ENCODE measurements around the gene INSRR. TPM values are rescaled to one million over a fixed set of nuclear protein-coding genes. Genes with fewer than 3 reads are reported as not detected.

The INSRR gene
- total and polyA plus RNA-seq, 9 of the 15 experiments (the other 6 are each of a cell fraction or from before 2014, with no cell fraction given): 0.03 to 0.18 (median 0.06) TPM; not detected in 3

GRCh38 chr1:156859523-156860112, 701 bp upstream of the INSRR start:
- H3K4me2 ChIP-seq (ENCODE audit: insufficient read depth, low read length): peak overlapping the region; percentile 90
- intact Hi-C loops (cut with micrococcal nuclease): loop anchor here (1.0 to 5.0 kb wide), 5 partner anchors 20 to 172 kb away; no protein-coding TSS in a partner anchor
- ChIA-PET POLR2A (interaction anchor here (0.5 to 2.3 kb wide), 18 partner anchors 9 to 507 kb away, joined by 3 to 17 read pairs (median 4); partner anchors contain the start of genes HDGF, ISG20L2 and METTL25B), CTCF (ENCODE audit: low intra/inter-chr PET ratio) (interaction anchor here (1.6 to 3.3 kb wide), 5 partner anchors 21 to 171 kb away, joined by 5 to 31 read pairs (median 18); no protein-coding TSS in a partner anchor)
- H2AFZ ChIP-seq (ENCODE audit: low read depth, low read length): peak overlapping the region; percentile 86
- peaks cover 27% of the 10 kb centered on the region; the same call in 2 of the 3 replicates for H3K79me2 ChIP-seq (ENCODE audit: control insufficient read depth, insufficient read depth, low read length)
- in situ Hi-C loops (cut with MboI): loop anchor here (5.0 kb wide), 2 partner anchors 57 to 132 kb away; partner anchors contain the start of genes ISG20L2 and METTL25B
- no peak for DNase-seq (ENCODE audit: extremely low read depth in 1 of 4, low spot score in 3 of 4)
- H3K4me1 ChIP-seq (replicated peaks in 1 of 2; ENCODE audit: control insufficient read depth in 2 of 2, insufficient read depth in 2 of 2, low read length in 2 of 2): peaks cover 70 to 76% of the 10 kb centered on the region in 2 experiments
- no peaks in the 10 kb centered on the region for H3K9me1 ChIP-seq (ENCODE audit: control insufficient read depth, insufficient read depth, low read length)
- peak overlapping the region; percentile 34 for H3K4me3 ChIP-seq
- ATAC-seq: peak; percentile 41
- H4K20me1 ChIP-seq (replicated peaks; ENCODE audit: control insufficient read depth, insufficient read depth, low read length): no peaks in the 10 kb centered on the region
- WGBS (ENCODE audit: insufficient coverage, low coverage, missing lambda C conversion rate): 15% methylated on average over 27 of the region's 33 CpGs
- no peaks in the 10 kb centered on the region for H3K27me3 ChIP-seq (ENCODE audit: control insufficient read depth in 2 of 2, insufficient read depth in 2 of 2, low read length in 2 of 2)
- BruUV-seq (replicated peaks): no TSS peak
- H3K9me3 ChIP-seq (replicated peaks; ENCODE audit: control insufficient read depth, insufficient read depth, low read depth, low read length): no peaks in the 10 kb centered on the region
- FAIRE-seq: no peak
- no peak overlapping the region for H3K27ac ChIP-seq (ENCODE audit: extremely low read depth, low read depth, low read length)
- TF ChIP-seq NR2C2 (CRISPR knock-in tag; IDR thresholded peaks at IDR 0.05) (0 out of 2 replicates have a peak, but pooled peaks have one; percentile 35), NR2C2 (tag; IDR thresholded peaks at IDR 0.05) (no peak), TARDBP (IDR thresholded peaks at IDR 0.05) (no peak), RBBP5 (IDR thresholded peaks at IDR 0.05; ENCODE audit: borderline replicate concordance, insufficient read depth, low read length, poor library complexity, severe bottlenecking) (peak; percentile 24), ZFX (CRISPR knock-in tag; IDR thresholded peaks at IDR 0.05) (peak; percentile 44), SNIP1 (IDR thresholded peaks at IDR 0.05; ENCODE audit: low read depth) (no peak), NEUROD1 (IDR thresholded peaks at IDR 0.05; ENCODE audit: borderline replicate concordance, low read depth, low read length, partially characterized antibody) (no peak), ZNF699 (CRISPR knock-in tag; IDR thresholded peaks at IDR 0.05; ENCODE audit: insufficient replicate concordance) (no peak), HBP1 (CRISPR knock-in tag; IDR thresholded peaks at IDR 0.05) (no peak)
- H3K36me3 ChIP-seq (ENCODE audit: control insufficient read depth, insufficient read depth, low read length): no peaks in the 10 kb centered on the region
- H3K9ac ChIP-seq (ENCODE audit: insufficient read depth in 1 of 2, low read depth in 2 of 2, low read length in 2 of 2): peak overlapping the region; percentile 30 to 78; a peak in 3 of 4 replicates

Data from K562 (cell line).